ENCODE data around the gene TTYH1. TPM values are rescaled to one million over a fixed set of nuclear protein-coding genes. Genes with fewer than 3 reads are reported as not detected.

Gene TTYH1
- total and polyA plus RNA-seq, 2 of the 8 experiments (the other 6 are each of a cell fraction or from before 2014, with no cell fraction given), result 26.7 to 46.5 TPM

GRCh38 chr19:54420383-54421168 is 5.3 kb downstream of the TTYH1 start:
- peak overlapping the region; percentile 85 for H3K14ac ChIP-seq (ENCODE audit: insufficient read length)
- peak overlapping the region; percentile 83 for H3K27ac ChIP-seq (ENCODE audit: low read depth, low read length)
- H4K5ac ChIP-seq (ENCODE audit: insufficient read length, low read depth, low read length), result peak overlapping the region; percentile 91
- peak overlapping the region; percentile 99 for H3K4ac ChIP-seq (replicated peaks; ENCODE audit: insufficient read length, low read depth, low read length)
- WGBS, 2 experiments (ENCODE audit: extremely low coverage in 1 of 2, insufficient coverage in 1 of 2, insufficient read length in 1 of 2, insufficient replicate concordance in 2 of 2, low coverage in 1 of 2, low lambda C conversion rate in 2 of 2, missing lambda C conversion rate in 1 of 2), result 2% methylated on average over 14 of the region's 37 CpGs; no CpG with 5 or more reads in 1 of the 2 experiments
- peaks cover 16% of the 10 kb centered on the region for H3K23me2 ChIP-seq (ENCODE audit: low read depth, low read length)
- peak; percentile 76 to 82 for DNase-seq (ENCODE audit: low read depth in 1 of 2, low spot score in 2 of 2)
- no peak overlapping the region; the same call in 1 of the 2 replicates for H2BK15ac ChIP-seq (ENCODE audit: low read length)
- H4K91ac ChIP-seq (replicated peaks; ENCODE audit: insufficient read length, low read length), result peak overlapping the region; percentile 99
- H4K20me1 ChIP-seq (replicated peaks in 1 of 2; ENCODE audit: control insufficient read depth in 1 of 2, insufficient read depth in 2 of 2, low read length in 2 of 2), result peaks cover 0 to 11% of the 10 kb centered on the region in 2 experiments
- peak overlapping the region; percentile 7 for H3K56ac ChIP-seq (replicated peaks; ENCODE audit: insufficient read length, low read depth, low read length)
- H2BK12ac ChIP-seq (ENCODE audit: low read depth, low read length), result peak overlapping the region; percentile 65; the same call in 1 of the 2 replicates
- H2BK20ac ChIP-seq (ENCODE audit: low read length), result peak overlapping the region; percentile 99; the same call in 1 of the 2 replicates
- peak overlapping the region; percentile 95; the same call in 1 of the 2 replicates for H4K8ac ChIP-seq (ENCODE audit: extremely low read depth, insufficient read depth, low read length)
- no peak for FAIRE-seq
- no peak overlapping the region for H2AFZ ChIP-seq (ENCODE audit: low read length)
- H3K9me3 ChIP-seq (ENCODE audit: insufficient read depth in 2 of 2, low read depth in 1 of 2, low read length in 1 of 2), result no peaks in the 10 kb centered on the region
- peak overlapping the region; percentile 44 to 86 for H3K4me2 ChIP-seq (ENCODE audit: insufficient read depth in 1 of 2, low read depth in 2 of 2, low read length in 2 of 2)
- H2BK120ac ChIP-seq (replicated peaks; ENCODE audit: low read depth, low read length), result peak overlapping the region; percentile 92
- CTCF ChIA-PET (ENCODE audit: partially characterized antibody), result interaction anchor here (0.7 to 4.9 kb wide), 9 partner anchors 9 to 154 kb away, joined by 3 to 58 read pairs (median 9); no protein-coding TSS in a partner anchor
- H3K79me1 ChIP-seq (ENCODE audit: low read depth, low read length), result peaks cover 16% of the 10 kb centered on the region
- H2AK5ac ChIP-seq (ENCODE audit: low read depth, low read length), result no peak overlapping the region
- peak overlapping the region; percentile 97; the same call in 1 of the 2 replicates for H2BK5ac ChIP-seq (ENCODE audit: low read depth, low read length)
- POLR2A ChIA-PET (ENCODE audit: partially characterized antibody), result interaction anchor here (0.6 to 5.6 kb wide), 17 partner anchors 14 to 986 kb away, joined by 3 to 133 read pairs (median 4); partner anchors contain the start of genes LENG8, LENG9, MBOAT7 and RPS9
- peaks cover 7 to 8% of the 10 kb centered on the region in 2 experiments; a peak in 2 of 4 replicates for H3K79me2 ChIP-seq (ENCODE audit: control insufficient read depth in 1 of 2, insufficient read depth in 2 of 2, low read length in 2 of 2)
- H3K4me3 ChIP-seq (ENCODE audit: extremely low read depth in 1 of 4, insufficient read depth in 2 of 4, low read depth in 3 of 4, low read length in 4 of 4), result peak overlapping the region; percentile 10 to 59 (median 50); a peak in 7 of 8 replicates
- H3K27me3 ChIP-seq (replicated peaks in 1 of 4; ENCODE audit: control insufficient read depth in 3 of 4, extremely low read depth in 1 of 4, insufficient read depth in 3 of 4, low read length in 3 of 4), result peaks cover 0 to 14% (median 9%) of the 10 kb centered on the region in 4 experiments; a peak in 5 of 7 replicates
- peaks cover 0 to 22% (median 3%) of the 10 kb centered on the region in 4 experiments; a peak in 6 of 8 replicates for H3K36me3 ChIP-seq (ENCODE audit: control insufficient read depth in 2 of 4, insufficient read depth in 4 of 4, low read length in 3 of 4)
- no peak overlapping the region for H3K23ac ChIP-seq (ENCODE audit: insufficient read length)
- H3K4me1 ChIP-seq (replicated peaks in 1 of 4; ENCODE audit: control insufficient read depth in 3 of 4, insufficient read depth in 4 of 4, low read length in 3 of 4), result peaks cover 15 to 50% (median 38%) of the 10 kb centered on the region in 4 experiments
- H3K9ac ChIP-seq (replicated peaks in 1 of 4; ENCODE audit: extremely low read depth in 1 of 4, low read depth in 3 of 4, low read length in 3 of 4), result peak overlapping the region in 2 of 4 experiments; percentile 48 to 59; a peak in 2 of 7 replicates
- H3K18ac ChIP-seq (ENCODE audit: extremely low read depth, low read length), result peak overlapping the region; percentile 97
- TF ChIP-seq TBP (IDR thresholded peaks at IDR 0.05; ENCODE audit: low read depth, low read length) (peak; percentile 73; the same call in 1 of the 2 replicates), YY1 (IDR thresholded peaks at IDR 0.05; ENCODE audit: low read depth, low read length) (no peak), SP1 (IDR thresholded peaks at IDR 0.05; ENCODE audit: low read depth, low read length) (peak; percentile 83), TAF1 (IDR thresholded peaks at IDR 0.05; ENCODE audit: low read depth, low read length) (0 out of 2 replicates have a peak, but pooled peaks have one; percentile 31), EGR1 (IDR thresholded peaks at IDR 0.05; ENCODE audit: borderline replicate concordance, low read depth, low read length) (peak; percentile 63; the same call in 1 of the 2 replicates), TAF7 (optimal IDR thresholded peaks at IDR 0.05; ENCODE audit: borderline replicate concordance, low read depth, low read length) (no peak), NANOG (IDR thresholded peaks at IDR 0.05; ENCODE audit: insufficient read depth, low read depth, low read length, poor library complexity, severe bottlenecking) (peak; percentile 53), HDAC2 (IDR thresholded peaks at IDR 0.05; ENCODE audit: borderline replicate concordance in 1 of 2, low read depth in 2 of 2, low read length in 2 of 2) (peak; percentile 22 to 86; a peak in 1 of 4 replicates), CREB1 (IDR thresholded peaks at IDR 0.05) (peak; percentile 41), POU5F1 (IDR thresholded peaks at IDR 0.05; ENCODE audit: low read depth, low read length) (peak; percentile 74; the same call in 1 of the 2 replicates)

Measured in H1 (cell line).